ENCODE results near the gene CPSF6.

GRCh38 chr12:69309461-69309860, 70.1 kb downstream of the CPSF6 start:
- TF ChIP-seq CTCF (optimal IDR thresholded peaks at IDR 0.05 in 1 of 3, IDR thresholded peaks at IDR 0.05 in 1 of 3, conservative IDR thresholded peaks at IDR 0.05 in 1 of 3; ENCODE audit: extremely low read depth in 1 of 3, insufficient read depth in 2 of 3, low read length in 3 of 3) (no peak), EZH2 (IDR thresholded peaks at IDR 0.05; ENCODE audit: low read length) (no peak)

Measured in keratinocyte (primary cell).